ENCODE results near the gene PRPF40B. TPM values are rescaled to one million over a fixed set of nuclear protein-coding genes. Genes with fewer than 3 reads are reported as not detected.
A peak's percentile ranks its signal among the peaks of the same experiment; 100 is the strongest.

The PRPF40B gene
- 10 to 100 TPM in 1 of 2 donors, 1 to 10 TPM in 1; 5.1 to 10.1 TPM for total RNA-seq

DNA sequence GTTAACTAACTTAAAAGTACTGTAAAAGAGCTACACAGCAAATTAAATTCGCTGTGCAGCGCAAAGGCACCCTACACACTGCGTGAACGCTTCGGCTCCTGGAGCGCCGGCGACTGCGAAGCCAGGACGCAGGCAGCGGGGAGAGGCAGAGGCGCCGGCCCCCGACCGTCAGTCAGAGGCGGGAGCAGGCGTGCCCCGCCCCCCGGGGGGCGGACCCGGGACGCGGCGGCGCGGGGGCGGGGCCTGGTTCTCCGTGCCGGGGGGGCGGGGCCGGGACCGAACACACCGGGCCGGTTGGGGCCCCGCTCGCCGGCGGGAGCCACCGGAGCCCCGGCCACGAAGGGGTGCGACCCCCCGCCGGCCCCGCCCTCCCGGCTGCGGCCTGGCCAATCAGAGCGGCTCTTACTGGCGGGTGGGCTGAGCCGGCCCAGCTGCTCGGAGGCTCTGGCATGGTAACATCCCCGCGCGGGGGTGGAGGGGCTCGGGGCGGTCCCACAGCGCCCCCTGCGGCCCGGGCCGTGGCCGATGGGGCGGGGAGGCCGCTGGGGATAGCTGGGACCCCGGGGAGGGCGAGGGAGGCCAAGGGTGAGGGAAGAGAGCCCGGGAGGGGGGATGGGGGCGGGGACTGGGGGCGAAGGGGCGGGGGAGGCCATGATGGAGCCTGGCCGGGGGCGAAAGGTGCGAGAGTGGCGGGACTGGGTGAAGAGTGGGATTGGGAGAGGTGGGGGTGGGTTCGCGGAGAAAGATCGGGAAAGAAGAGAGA is at the start of gene PRPF40B:
Gene PRPF40B (plus strand): TSS at position 420 of the 763 bp plus-strand sequence. CDS start 30 bp downstream, at position 450.
- no peaks in the 10 kb centered on the region for H3K36me3 Mint-ChIP-seq
- DNase-seq (ENCODE audit: low spot score in 2 of 2) (peak; percentile 83 to 89), ATAC-seq (peak; percentile 67 to 84)
- peak within 1 kb of the TSS; percentile 77 to 84 for H3K27ac Mint-ChIP-seq
- no peaks in the 10 kb centered on the region for H3K9me3 Mint-ChIP-seq

- no peak for ATAC-seq
Measured at GRCh38 chr12:49577589-49578315, 45.6 kb upstream of the PRPF40B start.

GRCh38 chr12:49578471-49579112 is 44.8 kb upstream of the PRPF40B start:
- ATAC-seq (no peak), DNase-seq (ENCODE audit: low spot score in 2 of 2) (peak in 1 of 2 donors; percentile 42)
- H3K9me3 Mint-ChIP-seq: no peaks in the 10 kb centered on the region
- no peak overlapping the region for H3K27ac Mint-ChIP-seq
- peaks cover 0 to 9% of the 10 kb centered on the region in 2 donors for H3K36me3 Mint-ChIP-seq

More at GRCh38 chr12:49577589-49578315, 45.6 kb upstream of the PRPF40B start:
- Mint-ChIP-seq H3K9me3 (no peaks in the 10 kb centered on the region), H3K27ac (no peak overlapping the region), H3K36me3 (peaks cover 0 to 8% of the 10 kb centered on the region in 2 donors)
- peak in 1 of 2 donors; percentile 20 for DNase-seq (ENCODE audit: low spot score in 2 of 2)

DNA sequence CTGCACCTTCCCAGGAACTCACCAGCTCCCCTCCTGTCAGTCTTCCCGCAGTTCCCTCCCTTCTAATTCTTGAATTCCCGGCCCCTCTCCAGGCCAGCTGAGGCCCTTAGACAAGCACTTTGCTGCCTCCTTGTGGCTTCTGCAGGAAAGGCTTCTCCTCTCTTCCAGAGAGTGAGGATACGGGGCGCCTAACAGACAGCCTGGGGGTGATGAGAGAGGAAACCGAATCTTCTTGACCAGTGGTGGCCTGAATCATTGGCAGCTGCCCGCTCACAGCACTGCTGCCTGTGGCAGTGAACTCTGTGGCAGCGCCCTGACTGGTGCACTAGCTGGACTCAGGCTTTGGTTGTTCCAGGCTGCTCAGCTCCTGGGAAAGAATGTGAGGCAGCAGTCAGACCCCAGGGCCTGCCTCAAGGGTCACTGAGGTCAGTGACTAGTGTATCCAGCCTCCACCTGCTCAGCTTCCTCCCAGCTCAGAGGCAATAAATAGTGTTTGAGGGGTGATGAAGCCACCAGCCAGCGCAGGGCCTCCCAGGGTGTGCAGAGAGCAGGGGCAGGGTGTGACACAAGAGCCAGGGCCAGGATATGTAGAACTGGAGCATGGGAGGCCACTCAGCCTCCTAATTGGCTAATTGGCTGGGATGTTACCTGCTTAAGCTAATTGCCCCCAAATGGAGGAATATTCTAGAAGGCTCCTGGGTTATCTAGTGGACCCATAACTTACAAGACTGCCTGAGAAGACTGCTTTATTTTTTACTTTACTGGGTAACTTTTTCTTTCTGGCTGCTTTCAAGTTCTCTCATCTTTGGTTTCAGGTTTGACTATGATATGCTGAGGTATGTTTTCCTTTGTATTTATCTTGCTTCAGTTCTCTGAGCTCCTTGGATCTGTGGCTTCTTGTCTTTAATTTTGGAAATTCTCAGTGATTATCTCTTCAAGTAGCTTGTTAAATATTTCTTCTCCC is 42.5 kb upstream of the PRPF40B start:
- ATAC-seq (peak; percentile 81 to 82), DNase-seq (ENCODE audit: low spot score in 2 of 2) (peak; percentile 47 to 61)
- no peak overlapping the region for H3K27ac Mint-ChIP-seq
- peaks cover 0 to 9% of the 10 kb centered on the region in 2 donors for H3K36me3 Mint-ChIP-seq
- H3K9me3 Mint-ChIP-seq: no peaks in the 10 kb centered on the region

GRCh38 chr12:49582201-49582600 is 41.2 kb upstream of the PRPF40B start:
- H3K36me3 Mint-ChIP-seq: peaks cover 0 to 9% of the 10 kb centered on the region in 2 donors
- DNase-seq (ENCODE audit: low spot score in 2 of 2): no peak
- H3K27ac Mint-ChIP-seq: no peak overlapping the region
- ATAC-seq: no peak
- no peaks in the 10 kb centered on the region for H3K9me3 Mint-ChIP-seq

- H3K36me3 Mint-ChIP-seq: peaks cover 0 to 9% of the 10 kb centered on the region in 2 donors
- ATAC-seq (no peak), DNase-seq (ENCODE audit: low spot score in 2 of 2) (no peak)
- no peaks in the 10 kb centered on the region for H3K9me3 Mint-ChIP-seq
- H3K27ac Mint-ChIP-seq: no peak overlapping the region
Measured at GRCh38 chr12:49582850-49583249, 40.5 kb upstream of the PRPF40B start.

DNA sequence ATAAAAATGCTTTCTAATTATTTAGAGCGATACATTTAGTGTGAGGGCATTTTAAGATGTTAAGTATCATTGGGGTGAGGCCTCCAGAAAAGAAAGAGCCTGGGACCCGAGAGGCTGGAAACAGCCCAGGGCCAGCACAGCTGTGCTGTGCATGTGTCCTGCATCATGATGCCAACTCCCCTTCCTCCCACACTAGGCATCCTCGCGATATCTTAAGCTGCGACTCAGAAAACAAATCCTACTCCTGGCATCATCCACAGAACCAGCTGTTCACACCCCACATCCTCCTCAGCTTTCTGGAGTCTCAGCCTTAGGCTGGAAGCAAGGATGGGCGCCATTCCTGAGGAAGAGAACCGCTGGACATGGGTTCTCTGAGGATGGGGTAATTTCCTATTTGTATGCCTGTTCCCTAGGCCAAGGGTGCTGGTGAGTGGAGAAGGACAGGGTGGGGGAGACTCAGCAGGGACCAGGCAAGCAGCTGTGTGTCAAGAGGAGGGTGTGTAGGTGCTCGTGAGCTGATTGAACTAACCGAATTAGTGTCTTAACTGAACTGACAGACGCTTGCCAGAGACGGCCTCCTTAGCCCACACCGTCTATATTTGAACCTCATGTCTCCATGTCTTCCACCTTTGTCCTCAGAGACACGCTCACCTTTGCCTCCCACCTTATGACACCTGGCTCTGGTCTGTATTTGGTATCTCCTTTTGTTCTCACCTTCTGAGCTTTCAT is 39.8 kb upstream of the PRPF40B start:
- DNase-seq (ENCODE audit: low spot score in 2 of 2) (no peak), ATAC-seq (no peak)
- Mint-ChIP-seq H3K36me3 (peaks cover 0 to 9% of the 10 kb centered on the region in 2 donors), H3K9me3 (no peaks in the 10 kb centered on the region), H3K27ac (no peak overlapping the region)

- no peak for ATAC-seq
- no peak for DNase-seq (ENCODE audit: low spot score in 2 of 2)
- Mint-ChIP-seq H3K27ac (no peak overlapping the region), H3K9me3 (no peaks in the 10 kb centered on the region), H3K36me3 (peaks cover 0 to 9% of the 10 kb centered on the region in 2 donors)
Measured at GRCh38 chr12:49584591-49584990, 38.8 kb upstream of the PRPF40B start.

DNA sequence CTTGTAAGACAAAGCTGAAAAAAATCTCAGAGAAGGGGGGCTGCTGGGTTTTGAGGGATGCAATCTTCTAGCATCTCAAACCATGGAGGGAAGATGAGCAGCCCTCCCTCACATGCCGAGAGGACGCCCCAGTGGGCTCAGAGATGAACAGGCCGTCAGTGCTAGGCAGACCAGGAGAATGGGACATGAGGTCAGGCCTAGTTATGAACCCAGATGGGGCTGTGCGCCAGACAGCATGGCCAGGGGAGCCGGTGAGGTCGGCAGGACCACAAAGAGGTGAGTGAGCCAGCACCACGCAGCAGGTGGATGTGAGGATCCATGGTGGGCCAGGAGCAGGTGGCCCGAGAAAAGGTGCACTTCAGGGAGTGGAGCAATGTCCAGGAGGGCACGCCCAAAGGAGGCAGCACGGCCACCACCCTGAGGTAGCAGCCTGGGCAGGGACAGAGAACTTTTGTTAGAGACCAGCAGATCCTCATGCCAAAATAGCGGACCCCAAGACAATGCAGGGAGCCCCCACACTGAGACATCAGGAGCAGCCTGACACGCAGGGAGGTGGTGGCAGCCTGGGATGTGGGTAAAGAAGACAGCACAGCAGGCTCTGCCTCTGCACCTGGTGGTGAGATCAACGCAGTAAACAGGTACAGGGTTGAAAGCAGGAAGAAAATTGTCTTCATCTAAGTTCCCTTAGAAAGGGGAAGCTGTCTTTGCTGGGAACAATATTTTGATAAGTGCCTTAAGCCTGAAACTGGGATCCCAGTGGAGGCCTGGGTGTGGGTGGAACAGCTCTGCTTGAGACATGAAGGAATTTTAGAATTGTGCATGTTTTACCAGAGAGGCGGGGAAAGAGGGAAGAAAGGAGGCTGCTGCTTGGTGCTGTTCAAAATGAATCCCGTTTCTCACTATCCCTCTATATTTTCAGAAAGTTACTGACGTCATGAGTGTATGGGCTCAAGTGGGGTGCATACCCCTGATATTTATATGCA is 37.6 kb upstream of the PRPF40B start:
- H3K27ac Mint-ChIP-seq: peak overlapping the region in 1 of 2 donors; percentile 70
- DNase-seq (ENCODE audit: low spot score in 2 of 2) (no peak), ATAC-seq (no peak)
- peaks cover 4 to 5% of the 10 kb centered on the region in 2 donors for H3K9me3 Mint-ChIP-seq
- peaks cover 0 to 19% of the 10 kb centered on the region in 2 donors for H3K36me3 Mint-ChIP-seq

- DNase-seq (ENCODE audit: low spot score in 2 of 2) (no peak), ATAC-seq (no peak)
- H3K27ac Mint-ChIP-seq: no peak overlapping the region
- peaks cover 4 to 5% of the 10 kb centered on the region in 2 donors for H3K9me3 Mint-ChIP-seq
- peaks cover 0 to 21% of the 10 kb centered on the region in 2 donors for H3K36me3 Mint-ChIP-seq
Measured at GRCh38 chr12:49587174-49587908, 36.0 kb upstream of the PRPF40B start.

DNA sequence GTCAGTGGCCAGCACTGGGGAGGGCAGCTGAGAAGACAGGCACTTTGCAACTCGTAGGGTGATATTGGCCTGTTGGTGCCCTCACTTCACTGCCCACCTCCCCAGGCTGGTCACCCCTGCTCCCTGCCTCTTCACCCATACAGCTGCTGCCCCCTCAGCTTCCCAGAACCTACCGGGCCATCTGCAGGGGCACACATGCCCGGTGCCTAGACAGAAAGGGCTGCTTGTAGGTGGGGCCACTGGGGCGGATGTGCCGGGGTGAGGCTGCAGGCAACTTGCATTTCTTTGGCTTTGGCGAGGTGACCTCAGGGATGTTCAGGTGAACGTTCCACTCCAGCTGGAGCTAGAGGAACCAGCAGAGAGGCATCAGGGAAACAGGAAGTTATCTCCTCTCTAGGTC is 35.1 kb upstream of the PRPF40B start:
- H3K36me3 Mint-ChIP-seq: peaks cover 0 to 17% of the 10 kb centered on the region in 2 donors
- H3K9me3 Mint-ChIP-seq: peaks cover 4 to 5% of the 10 kb centered on the region in 2 donors
- DNase-seq (ENCODE audit: low spot score in 2 of 2) (no peak), ATAC-seq (no peak)
- H3K27ac Mint-ChIP-seq: no peak overlapping the region

GRCh38 chr12:49588721-49589516 is 34.4 kb upstream of the PRPF40B start:
- H3K27ac Mint-ChIP-seq: peak overlapping the region in 1 of 2 donors; percentile 55
- no peak for DNase-seq (ENCODE audit: low spot score in 2 of 2)
- peaks cover 4 to 5% of the 10 kb centered on the region in 2 donors for H3K9me3 Mint-ChIP-seq
- H3K36me3 Mint-ChIP-seq: peaks cover 0 to 17% of the 10 kb centered on the region in 2 donors
- ATAC-seq: no peak

GRCh38 chr12:49598527-49598926 is 24.8 kb upstream of the PRPF40B start:
- Mint-ChIP-seq H3K27ac (peak overlapping the region in 1 of 2 donors; percentile 9), H3K36me3 (no peaks in the 10 kb centered on the region), H3K9me3 (no peaks in the 10 kb centered on the region)
- DNase-seq (ENCODE audit: low spot score in 2 of 2): no peak
- ATAC-seq: no peak

Data from activated naive CD4-positive, alpha-beta T cell treated with anti-CD3 and anti-CD28 coated beads, Interleukin-2, amount 50 U/mL, for 72 hours (primary cell).